Immature natural killer cell (primary cell): ENCODE measurements around the gene CEND1. TPM values are rescaled to one million over a fixed set of nuclear protein-coding genes. Genes with fewer than 3 reads are reported as not detected.
A peak's percentile ranks its signal among the peaks of the same experiment; 100 is the strongest.

ENCODE experiments used
- DNase-seq, 3 donors: peaks; one replicate each; pipeline ENCODE4 v3.0.0; 2022; ENCODE audit warnings: mixed read lengths in 1 of 3
- H3K27ac Mint-ChIP-seq, 6 donors: one replicate each; pipeline ENCODE4 v1.8.0; 2020; ENCODE audit warnings: mixed read lengths in 6 of 6, mild to moderate bottlenecking in 5 of 6, inconsistent platforms in 4 of 6, moderate library complexity in 3 of 6
- H3K27me3 Mint-ChIP-seq, 3 donors: one replicate each; pipeline ENCODE4 v1.8.0; 2020 to 2021; ENCODE audit warnings: low read depth in 3 of 3, mild to moderate bottlenecking in 3 of 3, mixed read lengths in 3 of 3, moderate library complexity in 3 of 3, inconsistent platforms in 1 of 3
- H3K36me3 Mint-ChIP-seq, 3 donors: one replicate each; pipeline ENCODE4 v1.8.0; 2020; ENCODE audit warnings: mixed read lengths in 3 of 3, inconsistent platforms in 2 of 3, mild to moderate bottlenecking in 2 of 3
- H3K4me1 Mint-ChIP-seq, 2 donors: one replicate each; pipeline ENCODE4 v1.8.0; 2020; ENCODE audit warnings: inconsistent platforms in 2 of 2, mild to moderate bottlenecking in 2 of 2, mixed read lengths in 2 of 2, moderate library complexity in 1 of 2
- H3K4me3 Mint-ChIP-seq, 5 donors: one replicate each; pipeline ENCODE4 v1.8.0; 2020; ENCODE audit warnings: mild to moderate bottlenecking in 5 of 5, mixed read lengths in 5 of 5, inconsistent platforms in 3 of 5, moderate library complexity in 3 of 5
- H3K9me3 Mint-ChIP-seq, 6 donors: one replicate each; pipeline ENCODE4 v1.8.0; 2020; ENCODE audit warnings: mild to moderate bottlenecking in 6 of 6, mixed read lengths in 6 of 6, inconsistent platforms in 4 of 6, moderate library complexity in 3 of 6
- polyA plus RNA-seq, 3 donors: library from polyadenylated mRNA; unstranded; fragments of 300-500 nt; fragmentation: Illumina TruSeq; gene quantifications; one replicate each; pipeline ENCODE4 v1.2.3, GENCODE V29; 2021

CEND1 gene
- polyA plus RNA-seq, 3 donors from 2014 or later = not detected

DNA sequence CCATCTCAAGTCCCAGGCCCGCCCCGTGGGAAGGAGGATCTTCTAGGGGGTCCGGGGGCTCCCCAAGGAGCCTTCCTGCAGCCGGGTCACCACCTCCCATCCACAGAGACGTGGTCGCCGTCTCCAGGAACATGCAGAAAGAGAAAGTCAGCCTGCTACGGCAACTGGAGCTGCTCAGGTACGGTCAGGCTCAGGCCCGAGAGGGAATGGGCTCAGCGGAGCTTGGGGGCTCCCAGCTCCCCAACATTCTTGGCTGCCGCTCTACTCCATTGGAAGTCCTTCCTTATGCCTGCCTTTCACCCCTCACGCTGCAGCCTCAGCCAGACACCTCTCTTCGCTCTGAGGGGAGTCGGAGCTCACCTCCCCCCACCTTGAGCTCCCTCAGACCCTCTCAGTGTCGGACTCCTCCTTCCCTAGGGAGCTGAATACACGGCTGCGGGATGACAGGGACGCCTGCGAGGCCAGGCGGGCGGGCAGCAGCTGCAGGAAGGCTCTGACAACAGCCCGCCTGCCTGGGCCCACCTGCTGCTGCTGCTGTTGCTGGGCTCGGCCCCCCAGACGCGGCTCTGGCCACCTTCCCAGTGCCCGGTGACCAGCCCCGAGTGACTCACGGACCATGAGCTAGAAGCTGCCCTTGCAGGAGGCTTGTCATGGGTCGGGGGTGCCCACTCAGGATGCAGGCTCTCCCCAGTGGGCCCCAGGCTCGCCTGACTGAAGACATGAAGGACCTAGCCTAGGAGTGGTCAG is 41.4 kb upstream of the CEND1 start:
- Mint-ChIP-seq H3K27ac (no peak overlapping the region), H3K27me3 (peaks cover 7 to 15% (median 7%) of the 10 kb centered on the region in 3 donors), H3K9me3 (no peaks in the 10 kb centered on the region), H3K36me3 (no peaks in the 10 kb centered on the region), H3K4me3 (peak overlapping the region; percentile 54 to 74 (median 62)), H3K4me1 (peaks cover 0 to 28% of the 10 kb centered on the region in 2 donors)
- DNase-seq = no peak

DNA sequence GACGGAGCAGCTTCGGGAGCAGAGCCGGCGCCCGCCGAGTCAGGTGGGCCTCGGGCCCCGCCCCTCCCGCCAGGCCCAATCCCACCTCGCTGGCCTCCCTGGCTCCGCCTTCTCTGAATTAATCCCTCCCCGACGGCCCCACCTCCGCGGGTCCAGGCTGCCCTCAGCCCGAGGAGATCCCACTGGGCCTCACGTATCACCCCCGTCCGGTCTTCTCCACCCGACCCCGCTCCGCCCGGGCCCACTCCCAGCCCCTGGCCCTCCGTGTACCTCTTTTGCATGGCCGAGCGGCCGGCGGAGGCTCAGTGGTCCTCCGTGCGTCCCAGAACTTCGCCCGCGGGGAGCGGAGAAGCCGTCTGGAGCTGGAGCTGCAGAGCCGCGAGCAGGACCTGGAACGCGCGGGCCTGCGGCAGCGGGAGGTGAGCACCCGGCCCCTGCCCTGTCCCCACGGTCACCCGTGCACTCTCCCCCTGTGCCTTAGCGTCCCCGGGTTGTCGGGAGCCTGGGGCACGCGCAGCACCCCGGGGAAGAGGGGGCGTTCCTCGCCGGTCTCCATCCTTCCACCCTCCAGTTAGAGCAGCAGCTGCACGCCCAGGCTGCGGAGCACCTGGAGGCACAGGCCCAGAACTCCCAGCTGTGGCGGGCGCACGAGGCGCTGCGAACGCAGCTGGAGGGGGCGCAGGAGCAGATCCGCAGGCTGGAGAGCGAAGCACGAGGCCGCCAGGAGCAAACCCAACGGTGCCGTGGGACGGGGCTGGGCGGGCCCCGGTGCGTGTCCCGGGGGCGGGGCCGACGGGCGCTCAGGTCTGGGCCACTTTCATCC is 40.6 kb upstream of the CEND1 start:
- Mint-ChIP-seq H3K27me3 (peaks cover 7 to 15% (median 7%) of the 10 kb centered on the region in 3 donors), H3K27ac (no peak overlapping the region), H3K4me3 (peak overlapping the region; percentile 35 to 61 (median 60)), H3K9me3 (no peaks in the 10 kb centered on the region), H3K36me3 (no peaks in the 10 kb centered on the region), H3K4me1 (peaks cover 0 to 28% of the 10 kb centered on the region in 2 donors)
- DNase-seq = peak; percentile 54 to 57 (median 54)

DNA sequence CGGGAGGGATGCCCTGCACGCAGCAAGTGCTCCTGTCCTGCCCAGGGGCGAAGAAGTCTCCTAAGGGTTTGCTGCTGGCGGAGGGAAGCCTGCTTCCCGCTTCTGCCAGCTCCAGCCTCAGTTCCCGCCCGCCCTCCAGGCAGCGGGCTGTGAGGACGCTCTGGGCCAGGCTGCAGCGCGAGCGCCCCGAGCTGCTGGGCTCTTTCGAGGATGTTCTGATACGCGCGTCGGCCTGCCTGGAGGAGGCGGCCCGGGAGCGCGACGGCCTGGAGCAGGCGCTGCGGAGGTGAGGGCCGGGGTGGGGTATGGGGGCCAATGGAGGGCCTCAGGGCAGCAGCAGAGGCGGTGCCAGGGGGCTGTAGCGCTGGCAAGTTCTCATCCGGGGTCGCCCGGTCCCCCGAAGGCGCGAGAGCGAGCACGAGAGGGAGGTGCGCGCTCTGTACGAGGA is 40.0 kb upstream of the CEND1 start:
- peak overlapping the region; percentile 35 to 61 (median 60) for H3K4me3 Mint-ChIP-seq
- DNase-seq = no peak
- peaks cover 0 to 31% of the 10 kb centered on the region in 2 donors for H3K4me1 Mint-ChIP-seq
- H3K27ac Mint-ChIP-seq = no peak overlapping the region
- peaks cover 0 to 5% (median 4%) of the 10 kb centered on the region in 3 donors for H3K36me3 Mint-ChIP-seq
- H3K27me3 Mint-ChIP-seq = peaks cover 7 to 20% (median 8%) of the 10 kb centered on the region in 3 donors
- H3K9me3 Mint-ChIP-seq = no peaks in the 10 kb centered on the region

DNA sequence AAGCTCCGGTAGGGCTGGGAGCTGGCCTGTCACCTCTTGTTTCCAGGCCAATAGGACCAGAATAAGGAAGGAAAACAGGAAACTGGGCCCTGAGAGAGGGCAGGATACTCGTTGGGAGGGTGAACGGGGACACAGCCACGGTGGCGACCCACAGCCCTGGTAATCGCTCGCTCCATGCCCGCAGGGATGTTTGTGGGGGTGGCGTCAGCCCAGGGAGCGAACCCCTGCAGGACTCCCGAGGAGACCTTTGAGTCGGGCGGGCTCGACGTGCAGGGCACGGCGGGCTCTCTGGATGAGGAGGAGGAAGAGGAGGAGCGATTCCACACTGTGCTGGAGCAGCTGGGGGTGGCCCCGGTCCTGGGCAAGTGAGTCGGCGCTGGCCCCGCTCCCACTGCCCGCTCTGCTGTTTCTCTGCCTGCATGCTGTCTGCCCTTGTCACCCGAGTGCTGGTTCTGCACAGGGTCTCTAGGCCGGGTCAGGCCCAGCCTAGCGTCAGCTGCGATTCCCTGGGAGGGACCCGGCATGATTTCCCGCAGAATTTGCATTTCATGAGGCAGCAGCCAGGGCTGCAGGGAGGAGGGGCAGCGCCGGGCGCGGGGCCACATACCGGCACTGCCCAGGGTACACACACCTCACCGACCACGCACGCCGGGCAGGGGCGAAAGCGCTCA is 39.4 kb upstream of the CEND1 start:
- no peaks in the 10 kb centered on the region for H3K9me3 Mint-ChIP-seq
- H3K27me3 Mint-ChIP-seq = peaks cover 7 to 20% (median 8%) of the 10 kb centered on the region in 3 donors
- H3K4me1 Mint-ChIP-seq = peaks cover 0 to 31% of the 10 kb centered on the region in 2 donors
- H3K4me3 Mint-ChIP-seq = peak overlapping the region in 4 of 5 donors; percentile 25 to 57 (median 40)
- peaks cover 0 to 5% (median 4%) of the 10 kb centered on the region in 3 donors for H3K36me3 Mint-ChIP-seq
- no peak for DNase-seq
- H3K27ac Mint-ChIP-seq = no peak overlapping the region

DNA sequence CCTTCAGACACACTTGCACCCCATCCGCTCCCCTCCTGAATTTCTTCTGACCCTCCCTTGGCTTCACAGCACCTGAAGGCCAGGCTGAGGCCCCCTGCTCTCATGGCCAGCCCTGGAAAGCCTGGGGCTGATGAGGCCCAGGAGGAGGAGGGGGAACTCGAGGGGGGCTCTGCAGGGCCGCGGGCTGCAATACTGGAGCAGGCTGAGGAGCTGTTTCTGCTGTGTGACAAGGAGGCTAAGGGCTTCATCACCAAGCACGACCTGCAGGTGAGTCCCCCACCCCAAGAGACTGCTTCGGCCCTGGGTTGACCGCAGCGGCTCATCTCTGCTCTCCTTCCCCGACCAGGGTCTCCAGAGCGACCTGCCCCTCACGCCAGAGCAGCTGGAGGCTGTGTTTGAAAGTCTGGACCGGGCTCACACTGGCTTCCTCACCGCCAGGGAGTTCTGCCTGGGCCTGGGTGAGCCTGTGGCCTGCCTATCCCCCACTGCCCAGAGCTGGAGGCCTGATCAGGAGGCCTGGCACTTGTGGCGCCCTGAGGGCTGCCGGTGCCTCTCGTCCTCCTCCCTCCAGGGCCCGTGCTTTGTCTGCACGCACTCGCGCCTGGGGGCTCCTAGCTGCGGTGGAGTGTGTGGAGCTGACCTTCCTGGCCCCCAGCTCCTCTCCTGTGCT is 38.8 kb upstream of the CEND1 start:
- Mint-ChIP-seq H3K36me3 (peaks cover 0 to 5% (median 4%) of the 10 kb centered on the region in 3 donors), H3K9me3 (no peaks in the 10 kb centered on the region), H3K27me3 (peaks cover 5 to 18% (median 8%) of the 10 kb centered on the region in 3 donors), H3K27ac (no peak overlapping the region), H3K4me3 (peak overlapping the region in 4 of 5 donors; percentile 40 to 87 (median 74)), H3K4me1 (peaks cover 0 to 24% of the 10 kb centered on the region in 2 donors)
- no peak for DNase-seq

DNA sequence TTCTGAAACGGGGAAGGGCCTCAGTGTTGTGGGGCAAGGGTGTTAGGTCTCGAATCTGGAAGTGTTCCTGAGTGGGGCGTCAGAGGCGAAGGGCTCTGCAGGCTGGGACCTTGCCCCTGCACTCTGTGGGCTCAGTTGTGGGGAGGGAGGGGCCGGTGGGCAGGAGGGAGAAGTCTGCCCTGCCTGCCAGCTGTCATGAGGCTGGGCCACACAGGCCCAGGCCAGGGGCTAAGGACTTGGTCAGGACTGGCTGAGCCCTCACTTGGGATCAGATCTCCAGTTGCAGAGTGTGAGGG is 38.0 kb upstream of the CEND1 start, which contains the start of gene CRACR2B:
Gene CRACR2B (plus strand): TSS at position 23 of the 296 bp plus-strand sequence. CDS start 689 bp downstream, outside the sequence.
- peak within 1 kb of the TSS; percentile 72 to 87 (median 79) for H3K4me3 Mint-ChIP-seq
- peaks cover 0 to 22% of the 10 kb centered on the region in 2 donors for H3K4me1 Mint-ChIP-seq
- H3K9me3 Mint-ChIP-seq = no peaks in the 10 kb centered on the region
- DNase-seq = no peak
- H3K27me3 Mint-ChIP-seq = peaks cover 5 to 18% (median 8%) of the 10 kb centered on the region in 3 donors
- peaks cover 0 to 5% (median 4%) of the 10 kb centered on the region in 3 donors for H3K36me3 Mint-ChIP-seq
- peak within 1 kb of the TSS in 1 of 6 donors; percentile 80 for H3K27ac Mint-ChIP-seq

DNA sequence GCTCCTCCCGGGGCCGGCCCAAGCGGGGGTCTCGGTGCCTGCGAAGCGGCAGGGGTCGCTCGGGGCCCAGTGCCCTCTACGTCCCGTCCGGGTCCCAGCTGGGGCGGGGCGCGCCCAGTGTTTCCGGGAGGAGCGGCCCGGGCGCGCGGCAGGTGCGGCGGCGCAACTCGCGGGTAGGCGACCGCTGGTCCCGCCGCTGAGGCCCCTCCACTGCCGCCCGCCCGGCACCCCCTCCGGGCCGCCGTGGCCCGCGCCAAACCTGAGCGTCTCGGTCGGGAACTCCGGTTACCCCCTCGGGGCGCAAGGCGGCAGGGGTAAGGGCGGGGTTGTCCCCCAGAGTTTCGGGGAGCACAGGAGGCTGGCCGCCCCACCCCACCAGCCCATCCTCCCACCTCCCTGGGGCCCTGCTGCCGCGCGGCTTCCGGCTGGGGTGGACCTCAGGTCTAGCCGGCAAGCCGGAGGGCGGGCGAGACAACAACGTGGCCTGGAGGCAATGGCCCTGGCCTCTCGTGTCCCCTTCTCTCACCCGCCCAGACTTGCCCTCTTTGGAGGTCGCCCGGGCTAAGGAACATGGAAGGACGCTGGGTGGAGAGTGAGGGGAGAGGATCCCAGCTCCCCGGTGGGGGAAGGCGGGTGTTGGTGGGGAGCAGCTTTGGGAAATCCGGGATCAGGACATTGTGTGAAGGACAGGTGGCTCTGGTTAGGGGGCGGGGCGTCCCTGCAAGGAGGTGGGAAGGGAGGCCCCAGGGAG is 37.4 kb upstream of the CEND1 start:
- peak overlapping the region; percentile 68 to 87 (median 78) for H3K4me3 Mint-ChIP-seq
- peaks cover 5 to 18% (median 8%) of the 10 kb centered on the region in 3 donors for H3K27me3 Mint-ChIP-seq
- H3K4me1 Mint-ChIP-seq = peaks cover 0 to 22% of the 10 kb centered on the region in 2 donors
- peak overlapping the region in 1 of 6 donors; percentile 80 for H3K27ac Mint-ChIP-seq
- H3K9me3 Mint-ChIP-seq = no peaks in the 10 kb centered on the region
- H3K36me3 Mint-ChIP-seq = peaks cover 0 to 5% (median 4%) of the 10 kb centered on the region in 3 donors
- no peak for DNase-seq

DNA sequence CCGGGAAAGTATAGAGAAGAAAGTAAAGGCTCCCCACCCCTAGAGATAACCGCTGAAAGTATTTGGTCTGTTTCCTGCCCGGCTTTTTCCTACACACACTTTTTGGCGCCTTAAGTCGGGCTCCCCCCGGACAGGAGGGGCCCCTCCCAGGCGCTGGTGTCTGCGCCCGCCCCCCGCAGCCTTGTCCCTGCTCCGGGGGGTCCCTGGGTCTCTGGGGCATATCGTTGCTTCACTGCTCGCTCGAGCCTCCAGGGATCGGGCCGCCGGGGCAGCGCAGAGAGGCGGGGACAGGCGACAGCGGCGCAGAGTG is 36.9 kb upstream of the CEND1 start:
- H3K27ac Mint-ChIP-seq = no peak overlapping the region

DNA sequence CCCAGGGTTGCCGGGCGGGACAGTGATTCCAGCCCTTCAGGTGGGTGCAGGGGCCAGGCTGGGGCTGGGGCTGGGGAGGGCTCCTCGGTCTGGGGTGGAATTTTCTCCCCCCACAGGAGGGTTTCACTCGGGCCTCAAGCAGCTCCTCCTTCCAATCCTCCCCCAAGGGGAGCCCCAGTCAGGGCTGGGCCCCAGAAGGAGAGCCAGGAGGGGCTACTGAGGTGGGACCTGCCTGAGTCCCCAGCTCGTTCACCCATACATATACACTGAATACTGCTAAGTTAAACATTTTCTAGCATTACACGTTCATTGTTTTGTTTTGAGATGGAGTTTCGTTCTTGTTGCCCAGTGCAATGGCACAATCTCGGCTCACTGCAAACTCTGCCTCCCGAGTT is 36.3 kb upstream of the CEND1 start:
- no peak overlapping the region for H3K27ac Mint-ChIP-seq
- H3K36me3 Mint-ChIP-seq = peaks cover 0 to 5% (median 4%) of the 10 kb centered on the region in 3 donors
- H3K4me3 Mint-ChIP-seq = peak overlapping the region; percentile 72 to 79 (median 75)
- H3K4me1 Mint-ChIP-seq = peaks cover 0 to 29% of the 10 kb centered on the region in 2 donors
- no peak for DNase-seq
- H3K9me3 Mint-ChIP-seq = no peaks in the 10 kb centered on the region
- peaks cover 5 to 18% (median 8%) of the 10 kb centered on the region in 3 donors for H3K27me3 Mint-ChIP-seq

More for the DNA sequence above, 36.9 kb upstream of the CEND1 start:
- Mint-ChIP-seq H3K4me1 (peaks cover 0 to 25% of the 10 kb centered on the region in 2 donors), H3K4me3 (peak overlapping the region; percentile 72 to 79 (median 75)), H3K36me3 (peaks cover 0 to 5% (median 4%) of the 10 kb centered on the region in 3 donors), H3K9me3 (no peaks in the 10 kb centered on the region), H3K27me3 (peaks cover 5 to 18% (median 8%) of the 10 kb centered on the region in 3 donors)
- DNase-seq = no peak

DNA sequence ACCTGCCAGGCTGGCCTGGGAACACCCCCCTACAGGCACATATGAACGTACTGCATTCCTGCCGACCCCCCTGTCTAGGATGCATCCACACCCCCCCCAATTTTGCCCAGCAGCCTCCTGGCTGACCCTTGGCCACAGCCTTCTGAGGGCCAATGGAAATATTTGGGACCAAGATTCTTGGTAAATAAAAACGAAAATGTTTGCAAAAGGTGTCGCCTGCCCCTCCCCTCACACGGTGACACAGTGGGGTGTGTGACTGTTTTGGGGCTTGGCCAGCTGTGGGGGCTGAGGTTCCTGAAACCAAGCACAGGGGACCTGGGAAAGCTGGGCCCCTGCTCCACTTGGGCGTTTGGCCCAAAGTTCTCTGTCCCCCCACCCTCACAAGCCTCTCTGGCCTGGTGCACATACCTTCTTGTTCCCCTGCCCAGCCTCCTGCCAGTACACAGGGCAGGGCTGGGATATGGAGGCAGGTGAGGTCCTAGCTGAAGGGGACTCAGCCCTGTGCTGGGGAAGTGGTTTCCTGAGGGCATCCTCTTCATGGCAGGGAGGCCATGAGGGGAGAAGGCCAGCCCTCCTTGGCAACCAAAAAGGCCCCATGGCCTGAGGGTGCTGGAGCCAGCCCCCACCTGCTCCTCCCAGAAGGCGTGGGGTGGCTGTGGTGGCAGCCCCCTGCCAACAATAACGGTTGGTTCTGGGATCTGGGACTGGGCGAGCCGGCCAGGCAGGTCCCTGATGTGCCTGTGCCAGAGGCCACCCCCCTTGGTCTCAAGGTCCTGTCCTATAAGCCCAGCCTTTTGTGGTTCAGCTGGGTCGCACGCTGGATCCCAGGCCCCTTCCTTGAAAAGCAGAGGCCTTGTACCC is 35.7 kb upstream of the CEND1 start:
- Mint-ChIP-seq H3K27ac (no peak overlapping the region), H3K27me3 (peaks cover 8 to 18% (median 9%) of the 10 kb centered on the region in 3 donors), H3K36me3 (peaks cover 0 to 5% (median 4%) of the 10 kb centered on the region in 3 donors), H3K4me3 (no peak overlapping the region), H3K4me1 (peaks cover 0 to 35% of the 10 kb centered on the region in 2 donors), H3K9me3 (no peaks in the 10 kb centered on the region)
- no peak for DNase-seq

DNA sequence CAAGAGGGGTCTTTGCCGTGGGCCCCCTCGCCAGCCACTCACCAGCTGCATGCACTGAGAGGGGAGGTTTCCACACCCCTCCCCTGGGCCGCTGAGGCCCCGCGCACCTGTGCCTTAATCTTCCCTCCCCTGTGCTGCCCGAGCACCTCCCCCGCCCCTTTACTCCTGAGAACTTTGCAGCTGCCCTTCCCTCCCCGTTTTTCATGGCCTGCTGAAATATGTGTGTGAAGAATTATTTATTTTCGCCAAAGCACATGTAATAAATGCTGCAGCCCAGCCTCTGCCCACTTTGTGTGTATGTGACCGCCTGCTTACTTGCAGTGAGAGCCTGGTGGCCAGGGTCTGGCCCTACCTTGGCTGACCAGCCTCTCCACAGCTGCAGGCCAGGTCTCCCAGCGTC is 35.1 kb upstream of the CEND1 start:
- Mint-ChIP-seq H3K27me3 (peaks cover 9 to 18% (median 11%) of the 10 kb centered on the region in 3 donors), H3K27ac (no peak overlapping the region), H3K36me3 (peaks cover 0 to 5% (median 4%) of the 10 kb centered on the region in 3 donors), H3K4me1 (peaks cover 0 to 40% of the 10 kb centered on the region in 2 donors), H3K4me3 (peak overlapping the region in 1 of 5 donors; percentile 16), H3K9me3 (no peaks in the 10 kb centered on the region)
- no peak for DNase-seq
